Kidney (tissue), 14 donors: ENCODE results near the gene CMIP. TPM values are rescaled to one million over a fixed set of nuclear protein-coding genes. Genes with fewer than 3 reads are reported as not detected.

ENCODE experiments used
- DNase-seq, 5 donors: peaks; one replicate each; pipeline ENCODE4 v3.0.0-alpha.2; 2013 to 2020
- FAIRE-seq: peaks from 2 replicates; lab custom pipeline; 2012; peaks lifted over from hg19 to GRCh38; lab: Jason Lieb, UNC
- H3K27ac ChIP-seq, 2 donors: one replicate each; pipeline ENCODE4 v1.7.0; 2013; ENCODE audit warnings: low read depth in 2 of 2, low read length in 2 of 2, inconsistent platforms in 1 of 2
- H3K27me3 ChIP-seq: one replicate; pipeline ENCODE4 v1.7.1; 2013; ENCODE audit warnings: low read length, inconsistent platforms; ENCODE audit not compliant: control insufficient read depth, insufficient read depth
- H3K36me3 ChIP-seq, 3 donors: one replicate each; pipeline versions ENCODE4 v1.7.0 to v1.7.1; 2013; ENCODE audit warnings: low read length in 3 of 3, control low read depth in 1 of 3, inconsistent platforms in 1 of 3; ENCODE audit not compliant: insufficient read depth in 3 of 3, control insufficient read depth in 2 of 3
- H3K4me1 ChIP-seq, 3 donors: one replicate each; pipeline versions ENCODE4 v1.7.0 to v1.7.1; 2013; ENCODE audit warnings: low read length in 3 of 3, inconsistent platforms in 1 of 3, low read depth in 1 of 3; ENCODE audit not compliant: control insufficient read depth in 2 of 3, insufficient read depth in 2 of 3
- H3K4me3 ChIP-seq, 3 donors: one replicate each; pipeline versions ENCODE4 v1.7.0 to v1.8.1; 2013; ENCODE audit warnings: low read length in 3 of 3, control low read depth in 1 of 3, inconsistent platforms in 1 of 3
- H3K9ac ChIP-seq, 3 donors: one replicate each; pipeline versions ENCODE4 v1.7.0 to v1.7.1; 2013; ENCODE audit warnings: low read length in 3 of 3, control low read depth in 1 of 3, inconsistent platforms in 1 of 3
- H3K9me3 ChIP-seq, 3 donors: one replicate each; pipeline versions ENCODE4 v1.7.0 to v1.7.1; 2013; ENCODE audit warnings: low read length in 3 of 3, control low read depth in 1 of 3, inconsistent platforms in 1 of 3; ENCODE audit not compliant: control insufficient read depth in 2 of 3, insufficient read depth in 1 of 3
- intact Hi-C: fragments of 100-400 bp; cut with DNase I; formaldehyde crosslinking; loops from one replicate; pipeline ENCODE4 v1.11.1; 2022
- polyA plus RNA-seq: library from polyadenylated mRNA; stranded (reverse); fragments of 350-450 nt; fragmentation: Illumina TruSeq; extraction: RNeasy Lipid Tissue Mini Kit (QIAGEN cat#74804); gene quantifications from one replicate; pipeline ENCODE4 v1.2.3, GENCODE V29; 2014; ENCODE audit warnings: low read depth, low replicate concordance; ENCODE audit not compliant: insufficient read depth
- total RNA-seq: library from RNA; stranded (reverse); fragmentation: NEBNext Ultra II Directional; extraction: Animal tissue kit (Norgen Biotek cat#: 25700); gene quantifications from one replicate; pipeline ENCODE4 v1.2.1, GENCODE V29; 2021
- TF ChIP-seq, protein P1 (sequence below): IDR thresholded peaks from 3 replicates; pipeline ENCODE4 v1.5.1; 2012; ENCODE audit warnings: mild to moderate bottlenecking, moderate library complexity, borderline replicate concordance; ENCODE audit not compliant: insufficient read depth; ENCODE audit errors: extremely low read depth
- donor health status: control.
- donor health status: control.
- donor health status: control.
- donor health status: control.
- donor health status: control.
- donor health status: DM: yes; HTN: yes; CAD: no.
- donor health status: Normal renal cell carcinoma (clear cell type).

Gene CMIP
- total and polyA plus RNA-seq, 2 donors from 2014 or later = 16.6 to 65.7 TPM

- FAIRE-seq = no peak
These were observed 104.4 kb downstream of the CMIP start for GRCh38 chr16:81548876-81549546.

DNA sequence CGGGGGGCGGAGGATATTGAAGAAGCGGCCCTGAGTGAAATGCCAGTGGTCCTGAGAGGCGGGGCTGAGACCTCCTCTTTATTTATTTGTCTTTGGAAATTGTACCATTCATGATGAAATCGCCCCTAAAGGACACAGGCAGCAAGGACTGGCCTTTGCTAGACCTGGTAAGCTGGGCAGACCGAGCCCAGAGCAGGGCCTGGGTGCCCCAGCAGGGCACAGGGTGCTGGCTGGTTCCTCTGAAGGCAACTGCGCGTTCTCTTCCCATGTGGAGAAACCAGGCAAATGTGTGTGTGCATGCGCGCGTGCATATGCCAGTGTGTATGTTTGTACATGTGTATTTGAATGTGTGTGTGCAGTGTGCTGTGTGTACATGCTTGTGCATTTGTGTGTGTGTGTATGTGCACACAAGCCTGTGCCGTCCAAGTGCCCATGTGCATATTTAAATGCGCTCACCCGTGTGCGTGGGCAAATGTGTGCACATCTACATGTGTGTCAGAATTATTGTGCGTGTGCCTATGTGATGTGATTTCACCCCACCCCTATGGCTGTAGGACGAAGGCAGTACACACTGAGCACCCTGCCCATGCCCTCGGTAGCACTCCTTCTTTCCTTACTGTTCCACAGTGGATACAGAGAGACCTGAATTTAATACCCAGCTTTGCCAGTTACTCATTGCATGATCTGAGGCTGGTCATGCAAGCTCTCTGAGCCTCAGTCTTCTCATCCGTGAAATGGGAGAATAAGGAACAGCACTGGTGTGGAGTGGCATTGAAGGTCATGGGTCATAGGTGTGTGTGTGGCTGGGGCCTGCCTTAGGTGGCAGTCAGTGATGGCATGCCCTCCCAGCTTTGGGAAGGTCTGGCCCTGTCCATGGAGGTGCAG is 105.2 kb downstream of the CMIP start:
- Histone ChIP-seq H3K27me3 (no peaks in the 10 kb centered on the region), H3K36me3 (no peaks in the 10 kb centered on the region), H3K27ac (peak overlapping the region; percentile 64 to 66), H3K4me1 (peaks cover 0 to 58% (median 37%) of the 10 kb centered on the region in 3 donors), H3K4me3 (peak overlapping the region in 1 of 3 donors; percentile 1), H3K9ac (no peak overlapping the region), H3K9me3 (no peaks in the 10 kb centered on the region)
- intact Hi-C loops = no loop called here
- DNase-seq (peak in 1 of 5 donors; percentile 65), FAIRE-seq (no peak)
- TF ChIP-seq, protein P1, sequence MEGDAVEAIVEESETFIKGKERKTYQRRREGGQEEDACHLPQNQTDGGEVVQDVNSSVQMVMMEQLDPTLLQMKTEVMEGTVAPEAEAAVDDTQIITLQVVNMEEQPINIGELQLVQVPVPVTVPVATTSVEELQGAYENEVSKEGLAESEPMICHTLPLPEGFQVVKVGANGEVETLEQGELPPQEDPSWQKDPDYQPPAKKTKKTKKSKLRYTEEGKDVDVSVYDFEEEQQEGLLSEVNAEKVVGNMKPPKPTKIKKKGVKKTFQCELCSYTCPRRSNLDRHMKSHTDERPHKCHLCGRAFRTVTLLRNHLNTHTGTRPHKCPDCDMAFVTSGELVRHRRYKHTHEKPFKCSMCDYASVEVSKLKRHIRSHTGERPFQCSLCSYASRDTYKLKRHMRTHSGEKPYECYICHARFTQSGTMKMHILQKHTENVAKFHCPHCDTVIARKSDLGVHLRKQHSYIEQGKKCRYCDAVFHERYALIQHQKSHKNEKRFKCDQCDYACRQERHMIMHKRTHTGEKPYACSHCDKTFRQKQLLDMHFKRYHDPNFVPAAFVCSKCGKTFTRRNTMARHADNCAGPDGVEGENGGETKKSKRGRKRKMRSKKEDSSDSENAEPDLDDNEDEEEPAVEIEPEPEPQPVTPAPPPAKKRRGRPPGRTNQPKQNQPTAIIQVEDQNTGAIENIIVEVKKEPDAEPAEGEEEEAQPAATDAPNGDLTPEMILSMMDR = no peak

More at GRCh38 chr16:81548876-81549546, 104.4 kb downstream of the CMIP start:
- H3K27me3 ChIP-seq = no peaks in the 10 kb centered on the region
- H3K9ac ChIP-seq = no peak overlapping the region
- intact Hi-C loops = no loop called here
- H3K36me3 ChIP-seq = no peaks in the 10 kb centered on the region
- peaks cover 0 to 63% (median 44%) of the 10 kb centered on the region in 3 donors for H3K4me1 ChIP-seq
- TF ChIP-seq, protein P1 = no peak
- DNase-seq = peak in 4 of 5 donors; percentile 68 to 87 (median 80)
- peaks cover 0 to 2% (median 0%) of the 10 kb centered on the region in 3 donors for H3K9me3 ChIP-seq
- peak overlapping the region; percentile 64 to 66 for H3K27ac ChIP-seq
- H3K4me3 ChIP-seq = peak overlapping the region in 1 of 3 donors; percentile 1

GRCh38 chr16:81550432-81550808 is 105.8 kb downstream of the CMIP start:
- Histone ChIP-seq H3K4me1 (peaks cover 0 to 53% (median 31%) of the 10 kb centered on the region in 3 donors), H3K9ac (no peak overlapping the region), H3K9me3 (no peaks in the 10 kb centered on the region), H3K4me3 (no peak overlapping the region), H3K27me3 (no peaks in the 10 kb centered on the region), H3K36me3 (no peaks in the 10 kb centered on the region), H3K27ac (peak overlapping the region; percentile 64 to 66)
- DNase-seq = no peak
- no peak for FAIRE-seq
- intact Hi-C loops = no loop called here
- TF ChIP-seq, protein P1 = no peak
